ENCODE measurements around the gene MAP1B. TPM values are rescaled to one million over a fixed set of nuclear protein-coding genes. Genes with fewer than 3 reads are reported as not detected.

MAP1B gene
- total and polyA plus RNA-seq, 9 of the 15 experiments (the other 6 are each of a cell fraction or from before 2014, with no cell fraction given) = 5.2 to 66.1 (median 17.3) TPM

GRCh38 chr5:72187388-72188075, 80.3 kb downstream of the MAP1B start (continued):
- TF ChIP-seq LEF1 (IDR thresholded peaks at IDR 0.05) = no peak
- TF ChIP-seq MNT (conservative IDR thresholded peaks at IDR 0.05) = peak in 1 of 2 experiments; percentile 49; a peak in 2 of 4 replicates
- TF ChIP-seq MAFG (tag; conservative IDR thresholded peaks at IDR 0.05) = no peak
- no peak for TF ChIP-seq PHF21A (IDR thresholded peaks at IDR 0.05; ENCODE audit: borderline replicate concordance, low read depth)
- TF ChIP-seq E2F1 (CRISPR knock-in tag; IDR thresholded peaks at IDR 0.05) = no peak
- TF ChIP-seq SAFB (IDR thresholded peaks at IDR 0.05; ENCODE audit: borderline replicate concordance, low read depth, low read length) = no peak
- TF ChIP-seq HSF4 (CRISPR knock-in tag; IDR thresholded peaks at IDR 0.05; ENCODE audit: borderline replicate concordance) = 0 out of 2 replicates have a peak, but pooled peaks have one; percentile 22
- TF ChIP-seq ZNF766 (CRISPR knock-in tag; conservative IDR thresholded peaks at IDR 0.05) = no peak
- TF ChIP-seq NFIC (IDR thresholded peaks at IDR 0.05) = peak; percentile 36; the same call in 1 of the 2 replicates
- TF ChIP-seq KAT8 (IDR thresholded peaks at IDR 0.05; ENCODE audit: low read depth) = no peak
- TF ChIP-seq TFAM (CRISPR knock-in tag; conservative IDR thresholded peaks at IDR 0.05) = no peak
- TF ChIP-seq FOXJ2 (tag; IDR thresholded peaks at IDR 0.05) = no peak
- no peak for TF ChIP-seq POLR2H (tag; IDR thresholded peaks at IDR 0.05; ENCODE audit: low read depth)
- no peak for TF ChIP-seq ZNF316 (IDR thresholded peaks at IDR 0.05)
- TF ChIP-seq ZKSCAN8 (CRISPR knock-in tag; IDR thresholded peaks at IDR 0.05) = no peak
- TF ChIP-seq TCF3 (CRISPR knock-in tag; IDR thresholded peaks at IDR 0.05) = peak; percentile 82
- no peak for TF ChIP-seq POLR3G (IDR thresholded peaks at IDR 0.05; ENCODE audit: extremely low read depth, insufficient read length, insufficient replicate concordance)
- no peak for TF ChIP-seq POLR2A (conservative IDR thresholded peaks at IDR 0.05)
- no peak for TF ChIP-seq ZNF778 (CRISPR knock-in tag; IDR thresholded peaks at IDR 0.05)
- no peak for TF ChIP-seq STAG1 (CRISPR knock-in tag; IDR thresholded peaks at IDR 0.05; ENCODE audit: borderline replicate concordance)
- peak; percentile 85 for TF ChIP-seq CBFA2T3 (IDR thresholded peaks at IDR 0.05)
- TF ChIP-seq SNRNP70 (optimal IDR thresholded peaks at IDR 0.05; ENCODE audit: low read depth, low read length) = no peak
- no peak for TF ChIP-seq MCM5 (IDR thresholded peaks at IDR 0.05; ENCODE audit: low read depth)
- no peak for TF ChIP-seq DACH1 (IDR thresholded peaks at IDR 0.05; ENCODE audit: partially characterized antibody)
- no peak for TF ChIP-seq NONO (IDR thresholded peaks at IDR 0.05; ENCODE audit: low read depth in 2 of 2, low read length in 1 of 2)
- no peak for TF ChIP-seq ZBTB49 (CRISPR knock-in tag; IDR thresholded peaks at IDR 0.05; ENCODE audit: borderline replicate concordance)
- TF ChIP-seq CBFA2T2 (conservative IDR thresholded peaks at IDR 0.05) = peak; percentile 76

All from K562 (cell line).